ENCODE results near the gene ROBO3. TPM values are rescaled to one million over a fixed set of nuclear protein-coding genes. Genes with fewer than 3 reads are reported as not detected.

The ROBO3 gene
- total and polyA plus RNA-seq, 2 donors (not counting 3 experiments of a cell fraction or from before 2014, with no cell fraction given): 27.1 to 65.4 TPM

DNA sequence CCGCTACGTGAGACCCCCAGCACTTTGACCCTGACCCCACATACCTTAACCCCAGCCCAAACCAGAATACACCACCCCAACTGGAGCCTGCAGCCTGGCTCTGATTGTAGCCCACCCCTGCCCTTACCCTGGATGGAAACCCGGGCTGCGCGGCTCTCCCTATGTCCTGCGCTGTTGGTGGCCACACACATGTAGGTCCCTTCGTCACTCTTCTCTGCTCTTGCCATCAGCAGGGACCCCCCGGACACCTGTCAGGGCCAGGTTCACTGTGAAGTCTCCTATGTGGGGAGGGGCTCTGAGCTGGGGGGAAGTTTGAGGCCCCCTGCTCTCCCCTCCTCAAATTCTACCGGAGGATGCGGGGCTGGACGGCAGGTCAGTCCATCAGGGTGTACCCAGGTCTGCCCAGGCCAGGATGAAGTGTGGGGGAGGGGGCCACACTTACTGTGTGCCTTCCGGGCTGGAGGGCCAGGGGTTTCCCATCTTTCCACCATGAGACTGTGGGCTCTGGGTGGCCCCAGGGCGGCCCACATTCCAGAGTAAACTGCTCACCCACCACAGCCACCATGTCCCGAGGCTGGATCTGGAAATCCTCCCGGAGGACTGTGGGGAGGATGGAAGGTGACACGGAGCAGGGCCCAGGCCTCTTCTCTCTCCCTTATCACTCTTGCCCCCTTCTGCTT lies 31.0 kb downstream of the ROBO3 start:
- Histone ChIP-seq H3K9me3 (replicated peaks; ENCODE audit: control insufficient read depth, insufficient read depth, low read length) (no peaks in the 10 kb centered on the region), H3K36me3 (ENCODE audit: control insufficient read depth in 2 of 2, extremely low read depth in 1 of 2, insufficient read depth in 2 of 2, low read length in 2 of 2) (peaks cover 28 to 38% of the 10 kb centered on the region in 2 experiments), H2AFZ (ENCODE audit: low read depth, low read length) (no peak overlapping the region), H3K4me1 (ENCODE audit: control insufficient read depth, extremely low read depth, insufficient read depth, low read length) (peaks cover 75% of the 10 kb centered on the region), H3K4me2 (ENCODE audit: insufficient read depth, low read length) (peak overlapping the region; percentile 78), H3K9me1 (replicated peaks; ENCODE audit: control insufficient read depth, extremely low read depth, insufficient read depth, low read length) (no peaks in the 10 kb centered on the region), H4K20me1 (replicated peaks; ENCODE audit: control insufficient read depth, extremely low read depth, insufficient read depth, low read length) (no peaks in the 10 kb centered on the region), H3K79me2 (ENCODE audit: control insufficient read depth, insufficient read depth, low read length) (peaks cover 66% of the 10 kb centered on the region), H3K27me3 (ENCODE audit: control insufficient read depth in 2 of 2, insufficient read depth in 2 of 2, low read length in 2 of 2) (no peaks in the 10 kb centered on the region), H3K9ac (replicated peaks; ENCODE audit: extremely low read depth, insufficient read depth, low read length) (peak overlapping the region; percentile 88), H3K27ac (ENCODE audit: insufficient read depth, low read depth, low read length) (peak overlapping the region; percentile 95), H3K4me3 (replicated peaks in 1 of 3; ENCODE audit: insufficient read depth in 1 of 3, low read depth in 1 of 3, low read length in 3 of 3) (peak overlapping the region; percentile 76 to 89 (median 88))
- no peak for FAIRE-seq
- CTCF ChIA-PET: interaction anchor here (1.1 to 5.7 kb wide), 9 partner anchors 14 to 58 kb away, joined by 3 to 70 read pairs (median 7); partner anchors contain the start of genes CCDC15 and HEPN1
- POLR2A ChIA-PET: interaction anchor here (0.9 to 4.2 kb wide), 7 partner anchors 9 to 24 kb away, joined by 3 to 39 read pairs (median 6); no protein-coding TSS in a partner anchor
- no peak for DNase-seq (ENCODE audit: low read depth, low spot score)
- intact Hi-C loops (cut with micrococcal nuclease): loop anchor here (5.0 to 10.0 kb wide), 4 partner anchors 141 to 1834 kb away; partner anchors contain the start of genes HSPA8 and STT3A
- BruUV-seq (replicated peaks): no TSS peak
- dilution Hi-C loops (cut with MboI; ENCODE audit: extremely low pct_ligation_motif_present, low sequenced_read_pairs): no loop called here
- TF ChIP-seq POLR2AphosphoS5 (IDR thresholded peaks at IDR 0.05; ENCODE audit: insufficient read depth, low read depth, low read length) (no peak), MAX (IDR thresholded peaks at IDR 0.05; ENCODE audit: insufficient read depth, insufficient read length) (no peak), EZH2 (IDR thresholded peaks at IDR 0.05; ENCODE audit: borderline replicate concordance, low read depth, low read length, severe bottlenecking) (no peak), MYC (IDR thresholded peaks at IDR 0.05; ENCODE audit: low read depth, low read length) (no peak), GATA2 (IDR thresholded peaks at IDR 0.05; ENCODE audit: insufficient read depth, insufficient read length, low read depth, low read length) (no peak), FOS (IDR thresholded peaks at IDR 0.05; ENCODE audit: borderline replicate concordance, insufficient read depth, low read length) (no peak)
- TF ChIP-seq, protein P1, sequence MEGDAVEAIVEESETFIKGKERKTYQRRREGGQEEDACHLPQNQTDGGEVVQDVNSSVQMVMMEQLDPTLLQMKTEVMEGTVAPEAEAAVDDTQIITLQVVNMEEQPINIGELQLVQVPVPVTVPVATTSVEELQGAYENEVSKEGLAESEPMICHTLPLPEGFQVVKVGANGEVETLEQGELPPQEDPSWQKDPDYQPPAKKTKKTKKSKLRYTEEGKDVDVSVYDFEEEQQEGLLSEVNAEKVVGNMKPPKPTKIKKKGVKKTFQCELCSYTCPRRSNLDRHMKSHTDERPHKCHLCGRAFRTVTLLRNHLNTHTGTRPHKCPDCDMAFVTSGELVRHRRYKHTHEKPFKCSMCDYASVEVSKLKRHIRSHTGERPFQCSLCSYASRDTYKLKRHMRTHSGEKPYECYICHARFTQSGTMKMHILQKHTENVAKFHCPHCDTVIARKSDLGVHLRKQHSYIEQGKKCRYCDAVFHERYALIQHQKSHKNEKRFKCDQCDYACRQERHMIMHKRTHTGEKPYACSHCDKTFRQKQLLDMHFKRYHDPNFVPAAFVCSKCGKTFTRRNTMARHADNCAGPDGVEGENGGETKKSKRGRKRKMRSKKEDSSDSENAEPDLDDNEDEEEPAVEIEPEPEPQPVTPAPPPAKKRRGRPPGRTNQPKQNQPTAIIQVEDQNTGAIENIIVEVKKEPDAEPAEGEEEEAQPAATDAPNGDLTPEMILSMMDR (IDR thresholded peaks at IDR 0.05; ENCODE audit: extremely low read depth in 1 of 2, insufficient read depth in 1 of 2, low read depth in 1 of 2, low read length in 2 of 2): no peak
